Trophoblast cell (in vitro differentiated cells and primary cell): ENCODE data around the gene SMC2.

Experiments
- DNase-seq, 2 donors: peaks; one replicate each; pipeline ENCODE4 v3.0.0-alpha.2; 2016
- H2AFZ ChIP-seq: 2 replicates; pipeline ENCODE4 v1.6.1; 2013; ENCODE audit warnings: low read length, moderate library complexity, mild to moderate bottlenecking; ENCODE audit not compliant: insufficient read depth, poor library complexity
- H2AK5ac ChIP-seq: 2 replicates; pipeline ENCODE4 v1.6.1; 2013; ENCODE audit warnings: mild to moderate bottlenecking, low read length
- H2BK120ac ChIP-seq: 2 replicates; pipeline ENCODE4 v1.6.1; 2013; ENCODE audit warnings: low read length, mild to moderate bottlenecking, moderate library complexity; ENCODE audit not compliant: insufficient read depth, poor library complexity
- H2BK12ac ChIP-seq: 2 replicates; pipeline ENCODE4 v1.6.1; 2013; ENCODE audit warnings: mild to moderate bottlenecking, low read length, moderate library complexity
- H2BK5ac ChIP-seq: 2 replicates; pipeline ENCODE4 v1.6.1; 2013; ENCODE audit warnings: low read length, low read depth, moderate library complexity, mild to moderate bottlenecking; ENCODE audit not compliant: poor library complexity
- H3K14ac ChIP-seq: 2 replicates; pipeline ENCODE4 v1.6.1; 2013; ENCODE audit warnings: mild to moderate bottlenecking, low read length
- H3K18ac ChIP-seq: 2 replicates; pipeline ENCODE4 v1.6.1; 2013; ENCODE audit warnings: mild to moderate bottlenecking, low read length
- H3K23ac ChIP-seq: 2 replicates; pipeline ENCODE4 v1.6.1; 2013; ENCODE audit warnings: low read length
- H3K27ac ChIP-seq: 2 replicates; pipeline ENCODE4 v1.5.1; 2013; ENCODE audit warnings: low read depth, mild to moderate bottlenecking, inconsistent platforms, low read length, moderate library complexity
- H3K27me3 ChIP-seq: 2 replicates; pipeline ENCODE4 v1.6.1; 2013; ENCODE audit warnings: inconsistent platforms, mild to moderate bottlenecking, low read length, moderate library complexity; ENCODE audit not compliant: insufficient read depth
- H3K36me3 ChIP-seq, 2 experiments: 1 replicate in 1 of 2; 2 replicates in 1 of 2; pipeline ENCODE4 v1.6.1; 2013; ENCODE audit warnings: low read length in 2 of 2, mild to moderate bottlenecking in 2 of 2, moderate library complexity in 1 of 2; ENCODE audit not compliant: insufficient read depth in 2 of 2, control insufficient read depth in 1 of 2
- H3K4ac ChIP-seq: 2 replicates; pipeline ENCODE4 v1.6.1; 2013; ENCODE audit warnings: low read depth, mild to moderate bottlenecking, low read length, moderate library complexity
- H3K4me1 ChIP-seq, 2 experiments: 1 replicate in 1 of 2; 2 replicates in 1 of 2; pipeline ENCODE4 v1.6.1; 2013; ENCODE audit warnings: low read length in 2 of 2, mild to moderate bottlenecking in 2 of 2, moderate library complexity in 1 of 2; ENCODE audit not compliant: insufficient read depth in 2 of 2, control insufficient read depth in 1 of 2
- H3K4me2 ChIP-seq: 2 replicates; pipeline ENCODE4 v1.6.1; 2013; ENCODE audit warnings: inconsistent platforms, mild to moderate bottlenecking, low read length, moderate library complexity
- H3K4me3 ChIP-seq: 2 replicates; pipeline ENCODE4 v1.5.1; 2013; ENCODE audit warnings: mild to moderate bottlenecking, low read depth, low read length, inconsistent platforms
- H3K79me1 ChIP-seq: one replicate; pipeline ENCODE4 v1.6.1; 2013; ENCODE audit warnings: low read length
- H3K79me2 ChIP-seq: 2 replicates; pipeline ENCODE4 v1.6.1; 2013; ENCODE audit warnings: low read length, mild to moderate bottlenecking; ENCODE audit not compliant: control insufficient read depth, insufficient read depth, poor library complexity
- H3K9ac ChIP-seq: 2 replicates; pipeline ENCODE4 v1.6.1; 2013; ENCODE audit warnings: mild to moderate bottlenecking, low read length
- H3K9me3 ChIP-seq: 2 replicates; pipeline ENCODE4 v1.6.1; 2013; ENCODE audit warnings: low read depth, mild to moderate bottlenecking, control low read depth, inconsistent platforms, low read length; ENCODE audit not compliant: insufficient read depth
- H4K12ac ChIP-seq: 2 replicates; pipeline ENCODE4 v1.6.1; 2013; ENCODE audit warnings: low read depth, mild to moderate bottlenecking, low read length, moderate library complexity
- H4K8ac ChIP-seq: 2 replicates; pipeline ENCODE4 v1.6.1; 2013; ENCODE audit warnings: low read depth, mild to moderate bottlenecking, low read length, moderate library complexity
- H4K91ac ChIP-seq: one replicate; pipeline ENCODE4 v1.6.1; 2013; ENCODE audit warnings: low read depth, mild to moderate bottlenecking, low read length, moderate library complexity
- WGBS: extraction: QIAGEN DNeasy Blood & Tissue Kit; methylation state at CpG from one replicate; pipeline ENCODE4 v1.1.7; 2013; ENCODE audit warnings: missing lambda C conversion rate; ENCODE audit not compliant: insufficient read length, insufficient coverage; ENCODE audit errors: extremely low coverage; 5-methylcytosine and 5-hydroxymethylcytosine counted together

Gene SMC2

GRCh38 chr9:104143550-104143910 lies 49.4 kb downstream of the SMC2 start:
- H4K12ac ChIP-seq, result no peak overlapping the region
- H3K36me3 ChIP-seq, result no peaks in the 10 kb centered on the region
- H3K9ac ChIP-seq, result no peak overlapping the region
- H4K91ac ChIP-seq, result no peak overlapping the region
- H2AFZ ChIP-seq, result no peak overlapping the region
- no peak overlapping the region for H3K27ac ChIP-seq
- H2AK5ac ChIP-seq, result no peak overlapping the region
- no peak overlapping the region for H3K14ac ChIP-seq
- no peak overlapping the region for H3K4me3 ChIP-seq
- no peak overlapping the region for H3K23ac ChIP-seq
- WGBS, result no CpG with 5 or more reads among the region's 3 CpGs
- no peaks in the 10 kb centered on the region for H3K27me3 ChIP-seq
- no peak overlapping the region for H2BK5ac ChIP-seq
- H3K79me2 ChIP-seq, result no peaks in the 10 kb centered on the region
- H2BK120ac ChIP-seq, result no peak overlapping the region
- no peaks in the 10 kb centered on the region for H3K9me3 ChIP-seq
- H3K79me1 ChIP-seq, result no peaks in the 10 kb centered on the region
- no peak overlapping the region for H3K4ac ChIP-seq
- DNase-seq, result no peak
- no peak overlapping the region for H2BK12ac ChIP-seq
- no peaks in the 10 kb centered on the region for H3K4me1 ChIP-seq
- H3K4me2 ChIP-seq, result no peak overlapping the region
- no peak overlapping the region for H4K8ac ChIP-seq
- no peak overlapping the region for H3K18ac ChIP-seq

GRCh38 chr9:104144336-104144735 lies 50.2 kb downstream of the SMC2 start:
- Histone ChIP-seq H3K79me1 (no peaks in the 10 kb centered on the region), H3K79me2 (no peaks in the 10 kb centered on the region), H4K12ac (no peak overlapping the region), H2BK12ac (no peak overlapping the region), H3K27me3 (no peaks in the 10 kb centered on the region), H2AK5ac (no peak overlapping the region), H3K4ac (no peak overlapping the region), H3K4me2 (no peak overlapping the region), H3K23ac (no peak overlapping the region), H3K4me1 (no peaks in the 10 kb centered on the region), H3K9ac (no peak overlapping the region), H4K91ac (no peak overlapping the region), H3K4me3 (no peak overlapping the region), H3K36me3 (no peaks in the 10 kb centered on the region), H3K27ac (no peak overlapping the region), H3K9me3 (no peaks in the 10 kb centered on the region), H2BK5ac (no peak overlapping the region), H3K14ac (no peak overlapping the region), H4K8ac (no peak overlapping the region), H3K18ac (no peak overlapping the region), H2AFZ (no peak overlapping the region), H2BK120ac (no peak overlapping the region)
- WGBS, result no CpG with 5 or more reads among the region's 1 CpG
- no peak for DNase-seq

GRCh38 chr9:104173067-104173466 lies 79.0 kb downstream of the SMC2 start:
- no peak overlapping the region for H3K27ac ChIP-seq
- H3K4me2 ChIP-seq, result no peak overlapping the region
- H3K79me2 ChIP-seq, result no peaks in the 10 kb centered on the region
- H3K4me3 ChIP-seq, result no peak overlapping the region
- no peak overlapping the region for H2AK5ac ChIP-seq
- no peak overlapping the region for H4K8ac ChIP-seq
- no peaks in the 10 kb centered on the region for H3K9me3 ChIP-seq
- H4K91ac ChIP-seq, result no peak overlapping the region
- no peaks in the 10 kb centered on the region for H3K79me1 ChIP-seq
- no peaks in the 10 kb centered on the region for H3K4me1 ChIP-seq
- H2BK120ac ChIP-seq, result no peak overlapping the region
- H2BK12ac ChIP-seq, result no peak overlapping the region
- H2BK5ac ChIP-seq, result no peak overlapping the region
- no peak for DNase-seq
- WGBS, result no CpG with 5 or more reads among the region's 1 CpG
- no peak overlapping the region for H2AFZ ChIP-seq
- H3K36me3 ChIP-seq, result no peaks in the 10 kb centered on the region
- H3K23ac ChIP-seq, result no peak overlapping the region
- H3K9ac ChIP-seq, result no peak overlapping the region
- no peak overlapping the region for H3K14ac ChIP-seq
- no peak overlapping the region for H3K18ac ChIP-seq
- H3K27me3 ChIP-seq, result no peaks in the 10 kb centered on the region
- no peak overlapping the region for H3K4ac ChIP-seq
- no peak overlapping the region for H4K12ac ChIP-seq

GRCh38 chr9:104177003-104177611 lies 83.0 kb downstream of the SMC2 start:
- H2BK12ac ChIP-seq, result no peak overlapping the region
- H3K27ac ChIP-seq, result no peak overlapping the region
- H3K9me3 ChIP-seq, result no peaks in the 10 kb centered on the region
- no peak overlapping the region for H4K8ac ChIP-seq
- H3K4me1 ChIP-seq, result no peaks in the 10 kb centered on the region
- no peaks in the 10 kb centered on the region for H3K36me3 ChIP-seq
- H2AK5ac ChIP-seq, result no peak overlapping the region
- no peak overlapping the region for H3K4me2 ChIP-seq
- no peak overlapping the region for H3K9ac ChIP-seq
- H2BK120ac ChIP-seq, result no peak overlapping the region
- WGBS, result no CpG with 5 or more reads among the region's 3 CpGs
- no peak overlapping the region for H3K4ac ChIP-seq
- H3K23ac ChIP-seq, result no peak overlapping the region
- H3K27me3 ChIP-seq, result no peaks in the 10 kb centered on the region
- H2AFZ ChIP-seq, result no peak overlapping the region
- no peak overlapping the region for H2BK5ac ChIP-seq
- H3K4me3 ChIP-seq, result no peak overlapping the region
- no peak overlapping the region for H4K12ac ChIP-seq
- no peak overlapping the region for H3K14ac ChIP-seq
- H4K91ac ChIP-seq, result no peak overlapping the region
- H3K79me2 ChIP-seq, result no peaks in the 10 kb centered on the region
- no peak overlapping the region for H3K18ac ChIP-seq
- peak in 1 of 2 donors; percentile 40 for DNase-seq
- no peaks in the 10 kb centered on the region for H3K79me1 ChIP-seq
